Activated naive CD4-positive, alpha-beta T cell treated with anti-CD3 and anti-CD28 coated beads, Interleukin-2, amount 50 U/mL, for 72 hours (primary cell): Measurements from ENCODE around the gene SLC26A2. TPM values are rescaled to one million over a fixed set of nuclear protein-coding genes. Genes with fewer than 3 reads are reported as not detected.

Source experiments
- ATAC-seq, 2 donors: fragments of 150-1000 bp; cut with Tn5 transposase; 2 replicates each; pipeline ENCODE4 v1.10.0; 2021; ENCODE audit warnings: mild to moderate bottlenecking in 2 of 2, moderate library complexity in 2 of 2
- DNase-seq, 2 donors: peaks; one replicate each; pipeline ENCODE4 v3.0.0; 2021 to 2022; ENCODE audit warnings: low spot score in 2 of 2
- H3K27ac Mint-ChIP-seq, 2 donors: one replicate each; pipeline ENCODE4 v1.8.0; 2022; ENCODE audit warnings: mild to moderate bottlenecking in 2 of 2, mixed read lengths in 2 of 2
- H3K36me3 Mint-ChIP-seq, 2 donors: one replicate each; pipeline ENCODE4 v1.8.0; 2022; ENCODE audit warnings: mixed read lengths in 2 of 2
- H3K9me3 Mint-ChIP-seq, 2 donors: one replicate each; pipeline ENCODE4 v1.8.0; 2022; ENCODE audit warnings: mixed read lengths in 2 of 2
- total RNA-seq, 2 donors: library from RNA; stranded (reverse); gene quantifications; one replicate each; pipeline ENCODE4 v1.2.3, GENCODE V29; 2022

SLC26A2 gene
- total RNA-seq, 2 donors from 2014 or later: 3.9 to 8.4 TPM

DNA sequence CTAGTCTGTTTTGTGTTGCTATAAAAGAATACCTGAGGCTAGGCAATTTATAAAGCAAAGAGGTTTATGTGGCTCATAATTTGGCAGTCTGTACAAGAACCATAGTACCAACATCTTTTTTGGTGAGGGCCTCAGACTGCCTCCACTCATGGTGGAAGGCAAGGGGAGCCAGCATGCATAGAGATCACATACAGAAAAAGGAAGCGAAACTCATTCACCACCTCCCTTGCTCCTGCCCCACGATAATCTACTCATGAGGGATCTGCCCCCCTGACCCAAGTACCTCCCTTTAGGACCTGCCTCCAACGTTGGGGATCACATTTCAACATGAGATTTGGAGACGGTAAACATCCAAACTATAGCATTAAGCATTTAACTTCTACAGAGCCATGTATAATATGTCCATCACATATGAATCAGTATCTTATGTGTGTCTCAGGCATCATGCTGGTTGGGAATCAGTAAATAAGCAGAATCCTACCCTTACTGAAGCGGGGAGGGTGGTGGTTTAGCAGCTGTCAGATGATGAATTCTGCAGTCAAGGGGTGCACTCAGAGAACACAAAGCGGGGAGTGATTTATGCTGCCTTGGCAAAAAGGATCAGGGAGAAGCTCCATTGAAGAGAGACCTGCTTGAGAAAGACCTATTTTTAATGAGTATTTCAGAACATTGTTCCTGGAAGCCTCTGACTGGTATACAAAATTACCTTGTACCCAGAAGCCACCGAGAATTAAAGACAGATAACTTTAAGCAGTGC is 74.8 kb downstream of the SLC26A2 start:
- peak overlapping the region in 1 of 2 donors; percentile 78 for H3K27ac Mint-ChIP-seq
- H3K9me3 Mint-ChIP-seq: no peaks in the 10 kb centered on the region
- peaks cover 0 to 7% of the 10 kb centered on the region in 2 donors for H3K36me3 Mint-ChIP-seq
- ATAC-seq (no peak), DNase-seq (no peak)

DNA sequence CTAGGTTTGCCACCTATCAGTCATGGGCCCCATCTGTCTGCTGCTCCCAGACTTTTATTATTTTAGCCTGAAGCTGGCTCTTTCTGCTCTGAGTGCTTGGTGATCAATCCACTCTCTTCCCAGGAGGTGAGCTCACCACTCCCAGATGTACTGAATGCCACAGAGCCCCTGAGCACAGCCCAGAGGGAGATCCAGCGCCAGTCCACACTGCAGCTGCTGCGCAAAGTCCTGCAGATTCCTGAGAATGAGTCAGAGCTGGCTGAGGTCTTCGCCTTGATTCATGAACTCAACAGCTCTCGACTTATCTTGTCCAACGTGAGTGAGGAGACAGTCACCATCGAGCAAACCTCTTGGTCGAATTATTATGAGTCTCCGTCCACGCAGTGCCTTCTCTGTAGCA is 76.0 kb downstream of the SLC26A2 start:
- Mint-ChIP-seq H3K27ac (no peak overlapping the region), H3K36me3 (peaks cover 7 to 10% of the 10 kb centered on the region in 2 donors), H3K9me3 (no peaks in the 10 kb centered on the region)
- ATAC-seq (no peak), DNase-seq (no peak)

Other genes with a start within 250 kb of the SLC26A2 start
- 1 to 10 TPM; 4.8 to 5.1 TPM for gene PPARGC1B, start 230.4 kb upstream of the SLC26A2 start, total RNA-seq
- not detected for gene PDE6A, start 16.0 kb upstream of the SLC26A2 start, total RNA-seq
- 1 to 10 TPM; 1.9 to 3.0 TPM for gene TIGD6, start 39.9 kb downstream of the SLC26A2 start, total RNA-seq
- gene HMGXB3, start 40.0 kb downstream of the SLC26A2 start, total RNA-seq: 10 to 100 TPM; 19.9 to 40.8 TPM
- 1 to 10 TPM in 1 of 2 donors, not detected in 1; 5.2 TPM for gene CSF1R, start 125.8 kb downstream of the SLC26A2 start, total RNA-seq
- under 1 TPM; 0.64 to 0.89 TPM for gene PDGFRB, start 195.1 kb downstream of the SLC26A2 start, total RNA-seq
- gene CDX1, start 206.0 kb downstream of the SLC26A2 start, total RNA-seq: not detected
- not detected for gene SLC6A7, start 229.3 kb downstream of the SLC26A2 start, total RNA-seq